GM23338 (cell line): ENCODE measurements around the gene ITPRIPL2. TPM values are rescaled to one million over a fixed set of nuclear protein-coding genes. Genes with fewer than 3 reads are reported as not detected.

Source experiments
- ATAC-seq: fragments of 200-7000 bp; cut with Tn5 transposase; 3 replicates; pipeline ENCODE4 v1.9.1; 2020
- DNase-seq: peaks from one replicate; pipeline ENCODE4 v3.0.0-alpha.2; 2015; ENCODE audit warnings: low spot score
- H2AFZ ChIP-seq: fragments of 200-600 bp; sonication (generic); 2 replicates; pipeline ENCODE4 v1.8.0; 2016; ENCODE audit warnings: antibody characterized with exemption, mild to moderate bottlenecking, moderate library complexity
- H3F3A ChIP-seq: fragments of 200-600 bp; sonication (generic); replicated peaks from 2 replicates; pipeline ENCODE4 v1.8.0; 2017; ENCODE audit warnings: antibody characterized with exemption, mixed run types, low read depth
- H3K27ac ChIP-seq: fragments of 200-600 bp; sonication (generic); 2 replicates; pipeline ENCODE4 v1.6.1; 2016; ENCODE audit warnings: low read depth
- H3K27me3 ChIP-seq: fragments of 200-600 bp; sonication (generic); 2 replicates; pipeline ENCODE4 v1.8.0; 2016; ENCODE audit warnings: mild to moderate bottlenecking, mixed run types, moderate library complexity; ENCODE audit not compliant: insufficient read depth
- H3K36me3 ChIP-seq: fragments of 200-600 bp; sonication (generic); 2 replicates; pipeline ENCODE4 v1.8.0; 2016; ENCODE audit warnings: mild to moderate bottlenecking; ENCODE audit not compliant: insufficient read depth
- H3K4me1 ChIP-seq: fragments of 200-600 bp; sonication (generic); 2 replicates; pipeline ENCODE4 v1.8.0; 2016; ENCODE audit warnings: mild to moderate bottlenecking, moderate library complexity; ENCODE audit not compliant: insufficient read depth
- H3K4me2 ChIP-seq: fragments of 200-600 bp; sonication (generic); 2 replicates; pipeline ENCODE4 v1.7.1; 2017; ENCODE audit warnings: mixed run types
- H3K4me3 ChIP-seq: fragments of 200-600 bp; sonication (generic); 2 replicates; pipeline ENCODE4 v1.6.1; 2016; ENCODE audit warnings: mixed run types
- H3K79me2 ChIP-seq: fragments of 200-600 bp; sonication (generic); replicated peaks from 2 replicates; pipeline ENCODE4 v1.8.0; 2017; ENCODE audit warnings: mild to moderate bottlenecking; ENCODE audit not compliant: insufficient read depth
- H3K9me2 ChIP-seq: fragments of 200-600 bp; sonication (generic); 2 replicates; pipeline ENCODE4 v1.8.0; 2017; ENCODE audit not compliant: insufficient read depth
- H4K20me1 ChIP-seq: fragments of 200-600 bp; sonication (generic); replicated peaks from 2 replicates; pipeline ENCODE4 v1.8.0; 2017; ENCODE audit warnings: mild to moderate bottlenecking; ENCODE audit not compliant: insufficient read depth
- H3K27ac Mint-ChIP-seq: 2 replicates; pipeline ENCODE4 v1.8.0; 2020; ENCODE audit warnings: inconsistent platforms, mild to moderate bottlenecking, moderate library complexity, mixed read lengths
- H3K27me3 Mint-ChIP-seq: 3 replicates; pipeline ENCODE4 v1.8.0; 2022; ENCODE audit warnings: low read depth, mild to moderate bottlenecking, moderate library complexity, mixed read lengths, inconsistent platforms; ENCODE audit not compliant: insufficient read depth, poor library complexity
- H3K36me3 Mint-ChIP-seq: 3 replicates; pipeline ENCODE4 v1.8.0; 2021; ENCODE audit warnings: low read depth, mild to moderate bottlenecking, inconsistent platforms, moderate library complexity, mixed read lengths
- H3K4me1 Mint-ChIP-seq: 3 replicates; pipeline ENCODE4 v1.8.0; 2020; ENCODE audit warnings: mild to moderate bottlenecking, inconsistent platforms, mixed read lengths
- H3K4me3 Mint-ChIP-seq: 3 replicates; pipeline ENCODE4 v1.8.0; 2021; ENCODE audit warnings: moderate library complexity, mild to moderate bottlenecking, inconsistent platforms, mixed read lengths
- H3K9me3 Mint-ChIP-seq: 3 replicates; pipeline ENCODE4 v1.8.0; 2020; ENCODE audit warnings: moderate library complexity, mild to moderate bottlenecking, inconsistent platforms, mixed read lengths
- CTCF ChIP-seq, 2 experiments: fragments of 200-600 bp in 1 of 2; sonication (generic) in 1 of 2; conservative IDR thresholded peaks; 2 replicates each; pipeline versions ENCODE4 v1.5.1 to v1.6.1; 2016 to 2017; ENCODE audit warnings: antibody characterized with exemption in 2 of 2, low read depth in 2 of 2, mild to moderate bottlenecking in 2 of 2, moderate library complexity in 1 of 2
- ETS1 ChIP-seq: IDR thresholded peaks from 2 replicates; pipeline ENCODE4 v1.6.1; 2016; ENCODE audit warnings: antibody characterized with exemption
- EZH2phosphoT487 ChIP-seq: fragments of 200-600 bp; sonication (generic); IDR thresholded peaks from one replicate; pipeline ENCODE4 v1.8.1; 2018; ENCODE audit warnings: antibody characterized with exemption; ENCODE audit not compliant: unreplicated experiment
- JUNB ChIP-seq: IDR thresholded peaks from one replicate; pipeline ENCODE4 v1.6.1; 2016; ENCODE audit warnings: antibody characterized with exemption; ENCODE audit not compliant: unreplicated experiment
- NANOG ChIP-seq: IDR thresholded peaks from 2 replicates; pipeline ENCODE4 v1.6.1; 2016; ENCODE audit warnings: antibody characterized with exemption, borderline replicate concordance
- STAT1 ChIP-seq: IDR thresholded peaks from one replicate; pipeline ENCODE4 v1.6.1; 2016; ENCODE audit warnings: antibody characterized with exemption; ENCODE audit not compliant: unreplicated experiment
- ZNF331 ChIP-seq: fragments of 250-450 bp; sonication (Bioruptor Pico); IDR thresholded peaks from 2 replicates; pipeline ENCODE4 v1.5.0; 2020; ENCODE audit warnings: low read depth, mild to moderate bottlenecking, moderate library complexity
- polyA plus RNA-seq: library from polyadenylated mRNA; unstranded; fragments of >200 nt; fragmentation: Nextera tagmentation; extraction: Ambion mirVana; gene quantifications from 2 replicates; pipeline ENCODE4 v1.2.1, GENCODE V29; 2016
- total RNA-seq: library from RNA; depleted of rRNA; stranded (reverse); fragments of >200 nt; shearing (Covaris generic); gene quantifications from 2 replicates; pipeline ENCODE4 v1.2.3, GENCODE V29; 2014
- TF ChIP-seq, protein P1 (sequence below): fragments of 250-450 bp; sonication (Bioruptor Pico); IDR thresholded peaks from 2 replicates; pipeline ENCODE4 v1.5.0; 2020; ENCODE audit warnings: mild to moderate bottlenecking, moderate library complexity

ITPRIPL2 gene
- total and polyA plus RNA-seq, 2 experiments from 2014 or later: 0.94 to 8.3 TPM

DNA sequence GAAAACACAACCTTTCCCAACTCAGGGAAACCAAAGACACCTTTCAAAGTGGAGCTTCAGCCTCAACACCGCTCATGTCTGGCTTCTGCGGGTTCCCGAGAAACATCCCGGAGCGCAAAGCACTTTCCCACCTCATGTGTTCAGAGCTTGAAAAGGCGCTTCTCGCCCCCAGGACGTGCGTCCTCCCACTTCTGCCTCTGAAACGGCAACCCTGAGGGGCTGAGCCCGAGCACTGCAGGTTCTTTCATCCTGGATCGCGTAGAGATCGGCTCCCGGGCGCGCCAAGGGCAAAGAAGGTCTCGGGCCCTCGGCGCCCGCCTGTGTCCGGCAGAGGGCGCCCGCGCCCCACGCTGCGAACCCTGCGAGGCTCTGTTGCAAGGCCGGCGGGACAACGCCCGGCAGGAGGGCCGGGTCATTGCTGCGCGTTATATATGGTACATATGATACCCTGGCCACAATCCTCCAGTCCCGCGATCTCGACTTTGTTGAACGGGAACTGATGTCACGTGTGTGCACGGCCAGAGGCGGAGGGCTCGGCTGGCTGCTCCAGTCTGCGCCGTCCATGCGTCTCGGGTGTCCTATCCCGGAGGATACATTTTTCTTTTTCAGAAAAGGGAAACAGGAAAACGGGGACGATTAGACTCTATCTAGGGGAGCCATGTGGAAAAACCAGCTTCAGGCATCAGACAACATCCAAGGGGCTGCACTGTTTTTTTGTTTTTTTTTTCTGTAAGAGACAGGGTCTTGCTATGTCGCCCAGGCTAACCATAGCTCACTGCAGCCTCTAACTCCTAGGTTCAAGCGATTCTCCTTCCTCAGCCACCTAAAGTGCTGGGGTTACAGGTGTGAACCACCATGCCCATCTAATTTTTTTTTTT is 27.2 kb upstream of the ITPRIPL2 start:
- H4K20me1 ChIP-seq: no peaks in the 10 kb centered on the region
- no peak for TF ChIP-seq JUNB
- peak; percentile 91 to 98 for TF ChIP-seq CTCF (conservative IDR thresholded peaks at IDR 0.05; ENCODE audit: low read depth in 2 of 2)
- no peak for TF ChIP-seq STAT1
- TF ChIP-seq NANOG: no peak
- no peak for TF ChIP-seq ETS1
- TF ChIP-seq, protein P1, sequence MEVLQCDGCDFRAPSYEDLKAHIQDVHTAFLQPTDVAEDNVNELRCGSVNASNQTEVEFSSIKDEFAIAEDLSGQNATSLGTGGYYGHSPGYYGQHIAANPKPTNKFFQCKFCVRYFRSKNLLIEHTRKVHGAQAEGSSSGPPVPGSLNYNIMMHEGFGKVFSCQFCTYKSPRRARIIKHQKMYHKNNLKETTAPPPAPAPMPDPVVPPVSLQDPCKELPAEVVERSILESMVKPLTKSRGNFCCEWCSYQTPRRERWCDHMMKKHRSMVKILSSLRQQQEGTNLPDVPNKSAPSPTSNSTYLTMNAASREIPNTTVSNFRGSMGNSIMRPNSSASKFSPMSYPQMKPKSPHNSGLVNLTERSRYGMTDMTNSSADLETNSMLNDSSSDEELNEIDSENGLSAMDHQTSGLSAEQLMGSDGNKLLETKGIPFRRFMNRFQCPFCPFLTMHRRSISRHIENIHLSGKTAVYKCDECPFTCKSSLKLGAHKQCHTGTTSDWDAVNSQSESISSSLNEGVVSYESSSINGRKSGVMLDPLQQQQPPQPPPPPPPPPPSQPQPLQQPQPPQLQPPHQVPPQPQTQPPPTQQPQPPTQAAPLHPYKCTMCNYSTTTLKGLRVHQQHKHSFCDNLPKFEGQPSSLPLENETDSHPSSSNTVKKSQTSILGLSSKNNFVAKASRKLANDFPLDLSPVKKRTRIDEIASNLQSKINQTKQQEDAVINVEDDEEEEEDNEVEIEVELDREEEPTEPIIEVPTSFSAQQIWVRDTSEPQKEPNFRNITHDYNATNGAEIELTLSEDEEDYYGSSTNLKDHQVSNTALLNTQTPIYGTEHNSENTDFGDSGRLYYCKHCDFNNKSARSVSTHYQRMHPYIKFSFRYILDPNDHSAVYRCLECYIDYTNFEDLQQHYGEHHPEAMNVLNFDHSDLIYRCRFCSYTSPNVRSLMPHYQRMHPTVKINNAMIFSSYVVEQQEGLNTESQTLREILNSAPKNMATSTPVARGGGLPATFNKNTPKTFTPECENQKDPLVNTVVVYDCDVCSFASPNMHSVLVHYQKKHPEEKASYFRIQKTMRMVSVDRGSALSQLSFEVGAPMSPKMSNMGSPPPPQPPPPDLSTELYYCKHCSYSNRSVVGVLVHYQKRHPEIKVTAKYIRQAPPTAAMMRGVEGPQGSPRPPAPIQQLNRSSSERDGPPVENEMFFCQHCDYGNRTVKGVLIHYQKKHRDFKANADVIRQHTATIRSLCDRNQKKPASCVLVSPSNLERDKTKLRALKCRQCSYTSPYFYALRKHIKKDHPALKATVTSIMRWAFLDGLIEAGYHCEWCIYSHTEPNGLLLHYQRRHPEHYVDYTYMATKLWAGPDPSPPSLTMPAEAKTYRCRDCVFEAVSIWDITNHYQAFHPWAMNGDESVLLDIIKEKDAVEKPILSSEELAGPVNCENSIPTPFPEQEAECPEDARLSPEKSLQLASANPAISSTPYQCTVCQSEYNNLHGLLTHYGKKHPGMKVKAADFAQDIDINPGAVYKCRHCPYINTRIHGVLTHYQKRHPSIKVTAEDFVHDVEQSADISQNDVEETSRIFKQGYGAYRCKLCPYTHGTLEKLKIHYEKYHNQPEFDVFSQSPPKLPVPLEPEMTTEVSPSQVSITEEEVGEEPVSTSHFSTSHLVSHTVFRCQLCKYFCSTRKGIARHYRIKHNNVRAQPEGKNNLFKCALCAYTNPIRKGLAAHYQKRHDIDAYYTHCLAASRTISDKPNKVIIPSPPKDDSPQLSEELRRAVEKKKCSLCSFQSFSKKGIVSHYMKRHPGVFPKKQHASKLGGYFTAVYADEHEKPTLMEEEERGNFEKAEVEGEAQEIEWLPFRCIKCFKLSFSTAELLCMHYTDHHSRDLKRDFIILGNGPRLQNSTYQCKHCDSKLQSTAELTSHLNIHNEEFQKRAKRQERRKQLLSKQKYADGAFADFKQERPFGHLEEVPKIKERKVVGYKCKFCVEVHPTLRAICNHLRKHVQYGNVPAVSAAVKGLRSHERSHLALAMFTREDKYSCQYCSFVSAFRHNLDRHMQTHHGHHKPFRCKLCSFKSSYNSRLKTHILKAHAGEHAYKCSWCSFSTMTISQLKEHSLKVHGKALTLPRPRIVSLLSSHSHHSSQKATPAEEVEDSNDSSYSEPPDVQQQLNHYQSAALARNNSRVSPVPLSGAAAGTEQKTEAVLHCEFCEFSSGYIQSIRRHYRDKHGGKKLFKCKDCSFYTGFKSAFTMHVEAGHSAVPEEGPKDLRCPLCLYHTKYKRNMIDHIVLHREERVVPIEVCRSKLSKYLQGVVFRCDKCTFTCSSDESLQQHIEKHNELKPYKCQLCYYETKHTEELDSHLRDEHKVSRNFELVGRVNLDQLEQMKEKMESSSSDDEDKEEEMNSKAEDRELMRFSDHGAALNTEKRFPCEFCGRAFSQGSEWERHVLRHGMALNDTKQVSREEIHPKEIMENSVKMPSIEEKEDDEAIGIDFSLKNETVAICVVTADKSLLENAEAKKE (CRISPR knock-in tag): no peak
- TF ChIP-seq ZNF331 (CRISPR knock-in tag): no peak
- TF ChIP-seq EZH2phosphoT487: no peak
- H3K36me3 ChIP-seq: no peaks in the 10 kb centered on the region
- peak overlapping the region; percentile 63 for H3K4me3 Mint-ChIP-seq
- H3K27me3 Mint-ChIP-seq: peaks cover 11% of the 10 kb centered on the region
- no peak overlapping the region for H3K27ac Mint-ChIP-seq
- peaks cover 14% of the 10 kb centered on the region for H3K36me3 Mint-ChIP-seq
- no peaks in the 10 kb centered on the region for H3F3A ChIP-seq
- H3K27me3 ChIP-seq: peaks cover 18% of the 10 kb centered on the region
- no peaks in the 10 kb centered on the region for H3K79me2 ChIP-seq
- H3K4me3 ChIP-seq: peak overlapping the region; percentile 52
- 0 out of 3 replicates have a peak, but pooled peaks cover 3% of the 10 kb centered on the region for H3K9me3 Mint-ChIP-seq
- H3K27ac ChIP-seq: no peak overlapping the region
- H3K4me2 ChIP-seq: peak overlapping the region; percentile 81
- no peaks in the 10 kb centered on the region for H3K4me1 Mint-ChIP-seq
- no peaks in the 10 kb centered on the region for H3K4me1 ChIP-seq
- H3K9me2 ChIP-seq: 0 out of 2 replicates have a peak, but pooled peaks cover 3% of the 10 kb centered on the region
- DNase-seq (peak; percentile 92), ATAC-seq (peak; percentile 98)
- peak overlapping the region; percentile 97 for H2AFZ ChIP-seq
